Loucy (cell line): Measurements from ENCODE around the gene SLC2A4.

Source experiments
- H2AFZ ChIP-seq: fragments of 200-600 bp; sonication (generic); 2 replicates; pipeline ENCODE4 v1.6.0; 2016; ENCODE audit warnings: antibody characterized with exemption, mild to moderate bottlenecking, low read length, moderate library complexity
- H3F3A ChIP-seq: fragments of 200-600 bp; 2 replicates; pipeline ENCODE4 v1.6.0; 2016; ENCODE audit warnings: antibody characterized with exemption, low read depth, mild to moderate bottlenecking
- H3K27me3 ChIP-seq: fragments of 200-600 bp; sonication (generic); 2 replicates; pipeline ENCODE4 v1.6.1; 2014; ENCODE audit warnings: low read length, mild to moderate bottlenecking; ENCODE audit not compliant: insufficient read depth, poor library complexity, severe bottlenecking
- H3K36me3 ChIP-seq: fragments of 200-600 bp; sonication (generic); 2 replicates; pipeline ENCODE4 v1.6.1; 2016; ENCODE audit warnings: low read length; ENCODE audit not compliant: insufficient read depth
- H3K4me1 ChIP-seq: fragments of 200-600 bp; sonication (generic); 2 replicates; pipeline ENCODE4 v1.5.1; 2014; ENCODE audit warnings: low read length, mild to moderate bottlenecking; ENCODE audit not compliant: insufficient read depth, poor library complexity, severe bottlenecking
- H3K4me2 ChIP-seq: fragments of 200-600 bp; sonication (generic); 2 replicates; pipeline ENCODE4 v1.6.0; 2014; ENCODE audit warnings: antibody characterized with exemption, low read length, low read depth, mild to moderate bottlenecking; ENCODE audit not compliant: poor library complexity, severe bottlenecking
- H3K4me3 ChIP-seq: fragments of 200-600 bp; sonication (generic); 2 replicates; pipeline ENCODE4 v1.5.1; 2014; ENCODE audit warnings: low read length, mild to moderate bottlenecking, mixed read lengths; ENCODE audit not compliant: poor library complexity, severe bottlenecking
- H3K79me2 ChIP-seq: fragments of 200-600 bp; sonication (generic); 2 replicates; pipeline ENCODE4 v1.6.1; 2014; ENCODE audit warnings: low read length; ENCODE audit not compliant: insufficient read depth
- H3K9ac ChIP-seq: fragments of 200-600 bp; sonication (generic); 2 replicates; pipeline ENCODE4 v1.6.0; 2014; ENCODE audit warnings: mild to moderate bottlenecking, low read depth, low read length, moderate library complexity; ENCODE audit not compliant: poor library complexity, severe bottlenecking
- H3K9me2 ChIP-seq: fragments of 200-600 bp; sonication (generic); replicated peaks from 2 replicates; pipeline ENCODE4 v1.6.1; 2016; ENCODE audit warnings: low read depth, low read length, mixed read lengths
- H3K9me3 ChIP-seq: fragments of 200-600 bp; sonication (generic); 2 replicates; pipeline ENCODE4 v1.6.1; 2014; ENCODE audit warnings: mild to moderate bottlenecking, antibody characterized with exemption, low read length, low read depth; ENCODE audit not compliant: insufficient read depth
- H4K20me1 ChIP-seq: fragments of 200-600 bp; sonication (generic); 2 replicates; pipeline ENCODE4 v1.6.0; 2014; ENCODE audit warnings: antibody characterized with exemption, low read length, mild to moderate bottlenecking; ENCODE audit not compliant: insufficient read depth, poor library complexity, severe bottlenecking
- EZH2phosphoT487 ChIP-seq: fragments of 200-600 bp; IDR thresholded peaks from 2 replicates; pipeline ENCODE4 v1.6.1; 2018; ENCODE audit warnings: antibody characterized with exemption, mild to moderate bottlenecking, moderate library complexity, borderline replicate concordance
- TF ChIP-seq, protein P1 (sequence below): fragments of 200-600 bp; sonication (generic); conservative IDR thresholded peaks from 2 replicates; pipeline ENCODE4 v1.5.1; 2014; ENCODE audit warnings: mild to moderate bottlenecking, antibody characterized with exemption, low read length

SLC2A4 gene

GRCh38 chr17:7314719-7315569 lies 33.4 kb downstream of the SLC2A4 start, which contains the start of gene GPS2:
Gene GPS2, minus strand, starts transcription at chr17:7315360. Its CDS starts 308 bp downstream, at chr17:7315052.
- peaks cover 45% of the 10 kb centered on the region for H4K20me1 ChIP-seq
- no peaks in the 10 kb centered on the region for H3K9me3 ChIP-seq
- TF ChIP-seq, protein P1, sequence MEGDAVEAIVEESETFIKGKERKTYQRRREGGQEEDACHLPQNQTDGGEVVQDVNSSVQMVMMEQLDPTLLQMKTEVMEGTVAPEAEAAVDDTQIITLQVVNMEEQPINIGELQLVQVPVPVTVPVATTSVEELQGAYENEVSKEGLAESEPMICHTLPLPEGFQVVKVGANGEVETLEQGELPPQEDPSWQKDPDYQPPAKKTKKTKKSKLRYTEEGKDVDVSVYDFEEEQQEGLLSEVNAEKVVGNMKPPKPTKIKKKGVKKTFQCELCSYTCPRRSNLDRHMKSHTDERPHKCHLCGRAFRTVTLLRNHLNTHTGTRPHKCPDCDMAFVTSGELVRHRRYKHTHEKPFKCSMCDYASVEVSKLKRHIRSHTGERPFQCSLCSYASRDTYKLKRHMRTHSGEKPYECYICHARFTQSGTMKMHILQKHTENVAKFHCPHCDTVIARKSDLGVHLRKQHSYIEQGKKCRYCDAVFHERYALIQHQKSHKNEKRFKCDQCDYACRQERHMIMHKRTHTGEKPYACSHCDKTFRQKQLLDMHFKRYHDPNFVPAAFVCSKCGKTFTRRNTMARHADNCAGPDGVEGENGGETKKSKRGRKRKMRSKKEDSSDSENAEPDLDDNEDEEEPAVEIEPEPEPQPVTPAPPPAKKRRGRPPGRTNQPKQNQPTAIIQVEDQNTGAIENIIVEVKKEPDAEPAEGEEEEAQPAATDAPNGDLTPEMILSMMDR, result no peak
- TF ChIP-seq EZH2phosphoT487, result no peak
- H3K4me2 ChIP-seq, result peak within 1 kb of the TSS; percentile 96
- no peaks in the 10 kb centered on the region for H3K9me2 ChIP-seq
- peaks cover 7% of the 10 kb centered on the region for H3F3A ChIP-seq
- H2AFZ ChIP-seq, result peak within 1 kb of the TSS; percentile 55
- no peaks in the 10 kb centered on the region for H3K27me3 ChIP-seq
- peaks cover 47% of the 10 kb centered on the region for H3K79me2 ChIP-seq
- H3K9ac ChIP-seq, result peak within 1 kb of the TSS; percentile 75
- peaks cover 34% of the 10 kb centered on the region for H3K4me1 ChIP-seq
- peaks cover 51% of the 10 kb centered on the region for H3K36me3 ChIP-seq
- peak within 1 kb of the TSS; percentile 77 for H3K4me3 ChIP-seq

GRCh38 chr17:7315570-7316235 lies 34.2 kb downstream of the SLC2A4 start:
- H3F3A ChIP-seq, result peaks cover 7% of the 10 kb centered on the region

GRCh38 chr17:7317161-7317803 lies 35.8 kb downstream of the SLC2A4 start:
- H3K36me3 ChIP-seq, result peaks cover 41% of the 10 kb centered on the region; the same call in 1 of the 2 replicates
- peaks cover 23% of the 10 kb centered on the region for H4K20me1 ChIP-seq
- no peak overlapping the region for H3K4me2 ChIP-seq
- H3K4me3 ChIP-seq, result no peak overlapping the region
- H3K9ac ChIP-seq, result no peak overlapping the region
- no peak overlapping the region for H2AFZ ChIP-seq
- no peaks in the 10 kb centered on the region for H3K27me3 ChIP-seq
- H3K9me3 ChIP-seq, result no peaks in the 10 kb centered on the region
- H3K9me2 ChIP-seq, result no peaks in the 10 kb centered on the region
- peaks cover 7% of the 10 kb centered on the region for H3F3A ChIP-seq
- peaks cover 25% of the 10 kb centered on the region; the same call in 1 of the 2 replicates for H3K79me2 ChIP-seq
- TF ChIP-seq EZH2phosphoT487, result no peak
- peaks cover 22% of the 10 kb centered on the region for H3K4me1 ChIP-seq

More at GRCh38 chr17:7315570-7316235, 34.2 kb downstream of the SLC2A4 start:
- Histone ChIP-seq H3K4me1 (peaks cover 26% of the 10 kb centered on the region), H3K9me3 (no peaks in the 10 kb centered on the region), H3K79me2 (peaks cover 39% of the 10 kb centered on the region), H3K36me3 (peaks cover 48% of the 10 kb centered on the region), H3K9me2 (no peaks in the 10 kb centered on the region), H3K4me2 (peak overlapping the region; percentile 96), H4K20me1 (peaks cover 38% of the 10 kb centered on the region), H3K4me3 (peak overlapping the region; percentile 77), H2AFZ (peak overlapping the region; percentile 55), H3K9ac (peak overlapping the region; percentile 75), H3K27me3 (no peaks in the 10 kb centered on the region)
- no peak for TF ChIP-seq EZH2phosphoT487
- TF ChIP-seq, protein P1, result no peak
